Measurements from ENCODE around the gene ZC3H18.

GRCh38 chr16:88545781-88546180, 24.4 kb upstream of the ZC3H18 start:
- TF ChIP-seq ZNF274 (IDR thresholded peaks at IDR 0.05; ENCODE audit: low read depth, low read length) (no peak), SUZ12 (IDR thresholded peaks at IDR 0.05; ENCODE audit: extremely low read depth, insufficient read depth, insufficient read length) (no peak), YY1 (IDR thresholded peaks at IDR 0.05; ENCODE audit: insufficient read depth, insufficient read length) (no peak)
